HepG2 (cell line): ENCODE results near the gene MFRP. TPM values are rescaled to one million over a fixed set of nuclear protein-coding genes. Genes with fewer than 3 reads are reported as not detected.

Experiments used
- ETS1 ChIP-seq: sonication (generic); formaldehyde crosslinking; IDR thresholded peaks from 2 replicates; pipeline ENCODE4 v1.4.0; 2020; ENCODE audit warnings: missing genetic modification reagents
- FOXA3 ChIP-seq: IDR thresholded peaks from 2 replicates; pipeline ENCODE4 v1.6.1; 2016; ENCODE audit warnings: missing genetic modification reagents, missing compliant biosample characterization
- GATAD1 ChIP-seq: IDR thresholded peaks from 2 replicates; pipeline ENCODE4 v1.6.1; 2016; ENCODE audit warnings: missing genetic modification reagents, missing compliant biosample characterization
- IRF2 ChIP-seq: IDR thresholded peaks from 2 replicates; pipeline ENCODE4 v1.6.1; 2018; ENCODE audit warnings: missing genetic modification reagents, missing compliant biosample characterization
- MIXL1 ChIP-seq: IDR thresholded peaks from 2 replicates; pipeline ENCODE4 v1.6.1; 2016
- NFATC3 ChIP-seq: sonication (generic); formaldehyde crosslinking; IDR thresholded peaks from 2 replicates; pipeline ENCODE4 v1.5.1; 2020; ENCODE audit warnings: mild to moderate bottlenecking, missing genetic modification reagents
- NKX3-1 ChIP-seq: sonication (generic); formaldehyde crosslinking; IDR thresholded peaks from 2 replicates; pipeline ENCODE4 v1.5.0; 2020; ENCODE audit warnings: missing genetic modification reagents
- PITX1 ChIP-seq: sonication (generic); formaldehyde crosslinking; IDR thresholded peaks from 2 replicates; pipeline ENCODE4 v1.5.1; 2020; ENCODE audit warnings: mild to moderate bottlenecking, missing genetic modification reagents
- RBM39 ChIP-seq: fragments of 200-400 bp; formaldehyde crosslinking; IDR thresholded peaks from one replicate; pipeline ENCODE4 v1.6.1; 2018; ENCODE audit warnings: antibody characterized with exemption, mild to moderate bottlenecking, low read depth, low read length; ENCODE audit not compliant: poor library complexity, severe bottlenecking
- RFX5 ChIP-seq: IDR thresholded peaks from 2 replicates; pipeline ENCODE4 v1.6.1; 2011; ENCODE audit warnings: low read depth, low read length, improper control_type of control experiment
- SP1 ChIP-seq, 2 experiments: fragments of 450-650 bp in 1 of 2; sonication (generic) in 1 of 2; formaldehyde crosslinking in 1 of 2; IDR thresholded peaks; 2 replicates each; pipeline versions ENCODE4 v1.4.0 to v1.6.1; 2016 to 2020; ENCODE audit warnings: missing genetic modification reagents in 1 of 2
- SRY ChIP-seq: sonication (generic); formaldehyde crosslinking; IDR thresholded peaks from 2 replicates; pipeline ENCODE4 v1.8.0; 2022; ENCODE audit warnings: mild to moderate bottlenecking, missing genetic modification reagents
- TBX3 ChIP-seq: fragments of 450-650 bp; IDR thresholded peaks from 2 replicates; pipeline ENCODE4 v1.6.1; 2017; ENCODE audit warnings: antibody characterized with exemption, mild to moderate bottlenecking, inconsistent platforms, borderline replicate concordance
- ZNF10 ChIP-seq: sonication (generic); formaldehyde crosslinking; IDR thresholded peaks from 2 replicates; pipeline ENCODE4 v1.4.0; 2020; ENCODE audit warnings: mild to moderate bottlenecking, low read depth, missing genetic modification reagents, borderline replicate concordance
- ZNF34 ChIP-seq: sonication (generic); formaldehyde crosslinking; IDR thresholded peaks from 2 replicates; pipeline ENCODE4 v1.4.0; 2020; ENCODE audit warnings: mild to moderate bottlenecking, missing genetic modification reagents, borderline replicate concordance
- ZNF367 ChIP-seq: sonication (generic); formaldehyde crosslinking; IDR thresholded peaks from 2 replicates; pipeline ENCODE4 v1.4.0; 2020; ENCODE audit warnings: missing genetic modification reagents, borderline replicate concordance
- ZNF512B ChIP-seq: sonication (generic); formaldehyde crosslinking; IDR thresholded peaks from 2 replicates; pipeline ENCODE4 v1.5.1; 2020; ENCODE audit warnings: missing genetic modification reagents, mild to moderate bottlenecking, borderline replicate concordance
- ZNF605 ChIP-seq: sonication (generic); formaldehyde crosslinking; IDR thresholded peaks from 2 replicates; pipeline ENCODE4 v1.8.0; 2022; ENCODE audit warnings: mild to moderate bottlenecking, missing genetic modification reagents
- ZNF614 ChIP-seq: IDR thresholded peaks from 2 replicates; pipeline ENCODE4 v1.6.1; 2018; ENCODE audit warnings: missing biosample characterization, missing genetic modification reagents, inconsistent platforms, borderline replicate concordance
- ZNF749 ChIP-seq: sonication (generic); formaldehyde crosslinking; IDR thresholded peaks from 2 replicates; pipeline ENCODE4 v1.8.0; 2022; ENCODE audit warnings: mild to moderate bottlenecking, missing genetic modification reagents, moderate library complexity, borderline replicate concordance
- ZNF766 ChIP-seq: sonication (generic); formaldehyde crosslinking; IDR thresholded peaks from 2 replicates; pipeline ENCODE4 v1.5.0; 2020; ENCODE audit warnings: missing genetic modification reagents, borderline replicate concordance
- ZNF782 ChIP-seq: sonication (generic); formaldehyde crosslinking; IDR thresholded peaks from 2 replicates; pipeline ENCODE4 v1.4.0; 2020; ENCODE audit warnings: missing genetic modification reagents, mild to moderate bottlenecking, borderline replicate concordance
- polyA plus RNA-seq, 8 experiments: library from polyadenylated mRNA; depleted of rRNA in 3 of 8; stranded (reverse) in 7 of 8; unstranded in 1 of 8; fragments of >200 nt; fragmentation: Illumina TruSeq in 4 of 8; extraction: Trizol in 4 of 8; gene quantifications; 2 replicates each; pipeline versions ENCODE4 v1.2.1 to v1.2.3, GENCODE V29; 2011 to 2016; ENCODE audit warnings: low read depth in 4 of 8, missing spikeins in 1 of 8, mixed read lengths in 1 of 8; ENCODE audit not compliant: insufficient read depth in 1 of 8
- total RNA-seq, 5 experiments: library from RNA; depleted of rRNA; stranded (reverse); fragments of >200 nt; fragmentation: Illumina TruSeq; extraction: Trizol; gene quantifications; 2 replicates each; pipeline ENCODE4 v1.2.3, GENCODE V29; 2016; ENCODE audit warnings: low read depth in 1 of 5
- TF ChIP-seq, protein P1 (sequence below): sonication (generic); formaldehyde crosslinking; IDR thresholded peaks from 2 replicates; pipeline ENCODE4 v1.4.0; 2020; ENCODE audit warnings: mild to moderate bottlenecking, missing genetic modification reagents

Gene MFRP
- total and polyA plus RNA-seq, 2 of the 13 experiments (the other 11 are each of a cell fraction or from before 2014, with no cell fraction given): not detected

- no peak for TF ChIP-seq IRF2 (CRISPR knock-in tag)
- no peak; the same call in 1 of the 2 replicates for TF ChIP-seq SRY (CRISPR knock-in tag)
- TF ChIP-seq NKX3-1 (CRISPR knock-in tag): 0 out of 2 replicates have a peak, but pooled peaks have one; percentile 80
- TF ChIP-seq ZNF782 (CRISPR knock-in tag): no peak
- no peak for TF ChIP-seq SP1 (IDR thresholded peaks at IDR 0.05)
- peak; percentile 90; the same call in 1 of the 2 replicates for TF ChIP-seq SP1 (CRISPR knock-in tag; IDR thresholded peaks at IDR 0.05)
- TF ChIP-seq MIXL1 (CRISPR knock-in tag): no peak
- 0 out of 2 replicates have a peak, but pooled peaks have one; percentile 56 for TF ChIP-seq RFX5
- TF ChIP-seq ETS1 (CRISPR knock-in tag): no peak
- peak; percentile 45; the same call in 1 of the 2 replicates for TF ChIP-seq ZNF614 (CRISPR knock-in tag)
- no peak; the same call in 1 of the 2 replicates for TF ChIP-seq ZNF749 (CRISPR knock-in tag)
- TF ChIP-seq ZNF367 (CRISPR knock-in tag): no peak; the same call in 1 of the 2 replicates
- TF ChIP-seq, protein P1, sequence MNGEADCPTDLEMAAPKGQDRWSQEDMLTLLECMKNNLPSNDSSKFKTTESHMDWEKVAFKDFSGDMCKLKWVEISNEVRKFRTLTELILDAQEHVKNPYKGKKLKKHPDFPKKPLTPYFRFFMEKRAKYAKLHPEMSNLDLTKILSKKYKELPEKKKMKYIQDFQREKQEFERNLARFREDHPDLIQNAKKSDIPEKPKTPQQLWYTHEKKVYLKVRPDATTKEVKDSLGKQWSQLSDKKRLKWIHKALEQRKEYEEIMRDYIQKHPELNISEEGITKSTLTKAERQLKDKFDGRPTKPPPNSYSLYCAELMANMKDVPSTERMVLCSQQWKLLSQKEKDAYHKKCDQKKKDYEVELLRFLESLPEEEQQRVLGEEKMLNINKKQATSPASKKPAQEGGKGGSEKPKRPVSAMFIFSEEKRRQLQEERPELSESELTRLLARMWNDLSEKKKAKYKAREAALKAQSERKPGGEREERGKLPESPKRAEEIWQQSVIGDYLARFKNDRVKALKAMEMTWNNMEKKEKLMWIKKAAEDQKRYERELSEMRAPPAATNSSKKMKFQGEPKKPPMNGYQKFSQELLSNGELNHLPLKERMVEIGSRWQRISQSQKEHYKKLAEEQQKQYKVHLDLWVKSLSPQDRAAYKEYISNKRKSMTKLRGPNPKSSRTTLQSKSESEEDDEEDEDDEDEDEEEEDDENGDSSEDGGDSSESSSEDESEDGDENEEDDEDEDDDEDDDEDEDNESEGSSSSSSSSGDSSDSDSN (CRISPR knock-in tag): no peak; the same call in none of the 2 replicates
- peak; percentile 82 for TF ChIP-seq FOXA3 (CRISPR knock-in tag)
- peak; percentile 71 for TF ChIP-seq ZNF605 (CRISPR knock-in tag)
- peak; percentile 14; the same call in 1 of the 2 replicates for TF ChIP-seq PITX1 (CRISPR knock-in tag)
- no peak for TF ChIP-seq ZNF512B (CRISPR knock-in tag)
- TF ChIP-seq ZNF766 (CRISPR knock-in tag): 0 out of 2 replicates have a peak, but pooled peaks have one; percentile 65
- no peak for TF ChIP-seq TBX3
- TF ChIP-seq ZNF10 (CRISPR knock-in tag): no peak
- no peak for TF ChIP-seq ZNF34 (CRISPR knock-in tag)
- peak; percentile 96 for TF ChIP-seq GATAD1 (CRISPR knock-in tag)
- peak; percentile 41 for TF ChIP-seq RBM39
- no peak for TF ChIP-seq NFATC3
Measured at GRCh38 chr11:119334174-119334930, 12.2 kb downstream of the MFRP start, which contains the start of gene RNF26 (continued).
